H4 (cell line): ENCODE results near the gene LHX6. TPM values are rescaled to one million over a fixed set of nuclear protein-coding genes. Genes with fewer than 3 reads are reported as not detected.

Experiments used
- DNase-seq: peaks from one replicate; pipeline ENCODE4 v3.0.0-alpha.2; 2015; ENCODE audit warnings: low spot score
- total RNA-seq: library from RNA; depleted of rRNA; stranded (reverse); fragments of >200 nt; shearing (Covaris generic); gene quantifications from 2 replicates; pipeline ENCODE4 v1.2.3, GENCODE V29; 2014

LHX6 gene
- total RNA-seq, 1 experiment from 2014 or later = 1.4 TPM

DNA sequence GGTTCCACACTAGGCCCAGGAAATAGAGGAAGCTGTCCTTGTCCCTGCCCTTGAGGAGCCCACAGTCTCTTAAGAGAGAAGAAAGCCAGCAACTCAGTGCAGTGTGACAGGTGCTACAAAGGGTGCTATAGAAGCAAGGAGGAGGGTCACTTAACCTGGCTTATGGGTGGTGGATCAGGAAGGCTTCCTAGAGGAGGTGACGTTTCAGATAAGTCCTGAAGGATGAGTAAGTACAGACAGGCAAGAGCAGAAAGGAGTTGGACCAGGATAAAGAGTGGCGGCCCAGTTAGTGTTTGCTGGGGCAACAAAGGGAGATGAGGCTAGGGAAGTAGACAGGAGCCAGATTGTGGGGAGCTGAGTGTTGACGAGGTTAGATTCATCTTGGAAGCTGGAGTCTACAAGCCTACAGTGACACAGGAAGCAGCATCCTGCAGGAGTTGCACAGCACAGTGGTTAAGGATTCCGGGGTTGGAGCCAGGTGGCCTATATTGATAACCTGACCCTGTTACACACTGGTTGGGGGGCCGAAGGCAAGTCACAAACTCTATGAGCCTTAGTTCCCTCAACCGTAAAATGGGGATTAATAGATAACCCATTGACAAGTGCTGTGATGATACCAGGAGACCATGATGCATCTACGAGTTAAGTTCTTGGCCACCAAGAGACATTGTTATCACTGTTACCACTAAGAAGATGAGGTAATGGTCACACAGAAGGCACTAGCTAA is 5.4 kb upstream of the LHX6 start:
- no peak for DNase-seq

GRCh38 chr9:122232796-122233306 is 4.1 kb upstream of the LHX6 start:
- DNase-seq = no peak

DNA sequence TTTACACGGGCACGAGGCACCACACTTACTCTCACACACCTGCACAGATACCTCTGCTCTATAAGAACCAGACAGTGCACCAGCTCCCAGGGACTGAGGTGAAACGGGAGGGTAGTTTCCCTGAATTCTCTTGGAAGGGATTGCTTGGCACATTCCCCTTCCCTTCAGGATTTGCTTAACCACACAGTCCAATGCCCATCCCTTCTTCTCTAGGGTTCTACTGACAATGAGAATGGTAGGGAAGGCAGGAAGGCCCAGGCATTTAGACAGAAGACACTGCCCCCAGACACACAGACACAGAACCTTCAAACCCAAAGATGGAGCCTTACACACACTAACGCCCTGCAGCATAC is 704 bp upstream of the LHX6 start:
- no peak for DNase-seq

DNA sequence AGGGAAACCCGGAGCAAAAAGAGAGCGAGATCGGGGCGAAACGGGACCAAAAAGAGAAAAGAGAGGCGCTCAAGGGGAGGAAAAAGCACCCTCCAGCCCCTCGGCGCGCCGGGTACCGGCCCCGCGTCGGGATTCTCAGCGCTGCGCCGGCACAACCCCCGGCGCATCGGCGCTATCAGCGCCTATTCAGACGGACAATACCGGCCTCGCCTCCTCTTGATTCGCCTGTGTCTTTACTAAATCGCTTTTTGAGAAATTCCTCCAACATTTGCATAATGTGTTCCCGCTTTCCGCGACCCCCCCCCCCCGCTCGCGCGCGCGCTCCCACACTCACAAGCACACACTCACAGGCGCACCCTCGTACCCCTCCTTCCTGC is 578 bp downstream of the LHX6 start:
- DNase-seq = no peak

GRCh38 chr9:122227575-122227900 is 1.2 kb downstream of the LHX6 start:
- no peak for DNase-seq

DNA sequence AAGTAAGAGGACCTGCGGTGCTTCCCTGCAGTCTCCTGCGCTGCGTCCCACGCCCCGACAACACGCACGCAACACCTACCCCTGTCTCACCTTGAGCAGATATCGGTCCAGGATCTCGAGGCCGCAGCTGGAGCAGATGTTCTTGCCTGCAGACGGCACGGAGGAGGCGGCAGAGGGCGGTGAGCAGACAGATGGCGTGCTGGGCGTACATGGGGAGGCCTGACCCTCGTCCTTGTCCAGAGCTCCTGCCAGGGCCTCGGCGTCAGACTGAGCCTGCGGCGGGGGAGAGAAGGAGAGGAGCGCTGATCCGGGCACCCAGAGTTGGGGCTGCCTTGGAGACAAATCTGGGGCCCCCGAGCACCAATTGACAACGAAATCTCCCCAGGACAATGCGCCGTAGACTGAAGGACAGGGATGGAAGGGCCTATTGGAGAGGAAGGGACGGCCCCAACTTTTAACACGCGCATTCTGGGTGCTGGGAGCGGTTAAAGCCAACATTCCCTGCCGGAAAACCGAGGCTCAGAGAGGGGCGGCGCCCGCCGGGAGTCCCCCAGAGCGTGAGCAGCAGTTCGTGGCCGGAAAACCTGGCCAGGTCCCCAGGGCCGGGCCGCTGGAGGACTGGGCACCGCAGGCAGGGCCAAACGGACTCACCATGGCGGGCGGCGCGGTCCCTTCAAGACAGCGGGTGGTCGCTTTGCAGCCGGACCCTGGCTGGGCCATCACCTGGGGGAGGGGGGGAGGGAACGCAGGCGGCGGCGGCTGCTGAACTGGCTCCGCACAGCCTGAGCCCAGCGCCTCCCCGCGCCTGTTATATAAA is 1.8 kb downstream of the LHX6 start:
- no peak for DNase-seq

- no peak for DNase-seq
These were observed 2.5 kb downstream of the LHX6 start for GRCh38 chr9:122226142-122226757.

DNA sequence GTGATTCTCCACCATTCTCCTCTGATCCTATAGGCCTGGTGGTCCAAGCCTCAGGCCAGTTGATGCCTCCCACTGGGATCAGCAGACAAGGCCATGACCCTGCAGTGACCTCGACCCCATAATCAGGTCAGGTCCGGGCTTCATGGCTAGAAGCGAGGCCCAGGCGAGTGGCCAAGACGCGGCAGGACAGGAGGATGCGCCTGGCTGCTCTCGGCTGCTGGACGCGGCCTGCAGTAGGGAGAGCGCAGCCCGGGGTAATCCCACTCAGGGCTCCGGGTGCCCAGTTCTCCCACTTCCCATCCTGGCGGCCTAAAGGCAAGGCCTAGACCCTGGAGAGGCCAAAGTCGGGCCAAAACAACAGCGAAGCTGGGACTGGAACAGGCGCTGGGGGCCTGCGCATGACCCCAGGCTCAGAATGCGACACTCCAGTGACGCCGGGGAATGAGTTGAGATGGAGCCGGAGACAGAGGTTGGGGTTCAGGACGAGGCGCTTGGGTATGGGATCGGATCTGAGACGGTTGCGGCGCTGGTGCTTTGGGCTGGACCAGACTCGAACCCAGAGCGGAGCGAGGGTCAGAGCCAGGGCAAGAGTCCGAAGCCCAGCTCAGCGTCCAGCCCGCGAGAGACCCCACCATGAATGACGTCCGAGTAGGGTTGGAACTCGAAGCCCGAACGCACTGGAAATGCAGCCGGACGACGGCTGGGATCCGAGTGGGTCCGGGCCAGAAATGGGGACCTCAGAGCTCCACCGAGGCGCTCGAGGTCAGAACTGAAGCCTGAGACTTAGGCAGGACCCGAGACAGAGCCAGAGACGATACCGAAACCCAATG is 3.2 kb downstream of the LHX6 start:
- no peak for DNase-seq

DNA sequence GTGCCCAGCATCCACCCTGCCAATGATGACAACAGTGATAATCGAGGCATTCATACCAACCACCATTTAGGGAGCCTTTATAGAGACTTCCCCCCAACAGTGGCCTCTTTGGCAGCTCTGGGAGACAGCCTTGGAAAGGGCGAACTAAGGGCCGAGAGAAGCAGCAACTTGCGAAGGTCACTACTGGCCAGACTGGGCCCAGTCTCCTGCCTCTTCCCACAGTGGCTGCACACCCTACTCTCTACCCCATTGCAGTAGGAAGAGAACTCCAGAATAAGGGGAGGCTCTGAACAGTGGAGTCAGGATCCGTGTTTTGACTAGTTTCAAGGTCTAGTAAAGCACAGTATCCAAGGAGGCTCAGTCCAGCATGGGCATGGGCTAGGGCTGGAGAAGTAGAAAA is 5.3 kb downstream of the LHX6 start:
- no peak for DNase-seq

- DNase-seq = no peak
These were observed 6.0 kb downstream of the LHX6 start for GRCh38 chr9:122222791-122223190.

- DNase-seq = no peak
These were observed 7.5 kb downstream of the LHX6 start for GRCh38 chr9:122221183-122221811.

- no peak for DNase-seq
These were observed 8.0 kb downstream of the LHX6 start for GRCh38 chr9:122220673-122221182.

GRCh38 chr9:122219856-122220672 is 8.7 kb downstream of the LHX6 start:
- DNase-seq = no peak

DNA sequence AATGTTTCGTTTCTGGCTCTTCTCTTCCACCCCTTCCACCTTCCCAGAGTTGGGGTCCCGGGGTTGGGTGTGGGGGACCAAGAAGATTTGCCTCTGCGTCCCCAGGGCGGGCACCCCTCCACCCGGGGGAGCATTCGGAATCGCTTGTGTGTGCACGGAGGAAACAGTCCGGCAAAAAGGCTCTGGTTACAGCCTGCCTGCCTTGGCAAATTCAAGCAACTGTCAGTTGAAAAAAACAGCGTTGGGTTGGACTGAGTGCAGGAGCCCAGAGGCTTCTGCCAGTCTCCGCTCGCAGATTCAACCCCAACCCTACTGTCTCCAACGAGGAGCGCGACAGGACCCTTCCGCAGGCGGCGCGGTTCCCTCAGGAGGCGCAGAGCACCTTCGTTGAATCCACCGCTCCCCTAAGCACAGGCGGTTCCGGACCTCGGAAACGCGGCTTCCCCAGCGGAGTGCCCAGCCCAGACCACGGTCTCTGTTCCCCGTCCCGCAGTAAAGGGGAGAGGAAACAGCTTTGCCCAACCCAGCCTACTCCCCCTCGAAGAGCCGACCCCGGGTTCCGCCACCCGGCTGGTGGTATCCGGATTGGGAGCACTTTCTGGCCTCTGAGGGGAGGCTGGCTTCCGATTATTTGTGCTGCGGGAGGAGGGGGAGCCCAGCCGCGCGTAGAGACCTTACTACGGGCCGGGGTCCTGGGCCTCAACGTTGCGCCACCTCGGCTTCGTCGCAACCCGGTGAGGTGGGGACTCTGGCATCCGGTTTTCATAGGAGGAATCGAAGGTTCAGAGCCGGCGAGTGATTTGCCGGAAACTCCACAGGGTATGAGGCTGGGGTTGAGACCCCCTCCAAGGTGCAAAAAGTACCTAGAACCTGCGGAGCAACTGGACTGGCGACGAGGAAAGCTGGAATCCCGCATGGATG is 9.6 kb downstream of the LHX6 start:
- DNase-seq = no peak

GRCh38 chr9:122218071-122218934 is 10.5 kb downstream of the LHX6 start:
- no peak for DNase-seq

DNA sequence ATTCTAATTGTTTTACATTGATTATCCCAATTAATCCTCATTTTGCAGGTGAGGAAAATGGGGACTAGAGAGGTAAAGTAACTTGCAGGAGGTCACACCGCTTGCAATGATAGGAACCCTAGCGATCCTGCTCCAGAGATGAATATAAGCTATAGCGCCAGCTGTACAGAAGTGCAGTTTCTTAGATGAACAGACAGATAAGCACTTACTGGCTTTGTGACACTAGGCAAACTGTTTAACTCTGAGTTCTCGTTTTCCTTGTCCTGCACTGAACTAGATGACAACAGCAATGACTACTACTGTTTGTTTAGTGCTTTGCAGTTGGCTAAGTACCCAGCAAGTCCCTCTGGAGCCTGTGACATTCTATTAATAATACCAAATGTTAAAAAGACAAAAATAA is 11.1 kb downstream of the LHX6 start:
- DNase-seq = no peak

- no peak for DNase-seq
These were observed 11.8 kb downstream of the LHX6 start for GRCh38 chr9:122216798-122217418.
